IMR-90 (cell line): ENCODE data around the gene MAGEB10. TPM values are rescaled to one million over a fixed set of nuclear protein-coding genes. Genes with fewer than 3 reads are reported as not detected.

ENCODE experiments used
- ATAC-seq: fragments of 200-7000 bp; cut with Tn5 transposase; 2 replicates; pipeline ENCODE4 v1.9.1; 2020; ENCODE audit warnings: low read depth, mild to moderate bottlenecking, moderate library complexity
- BruUV-seq: library from RNA; stranded (reverse); fragments of 400-500 nt; replicated peaks from 2 replicates; lab custom pipeline; 2021; lab: Mats Ljungman, UMichigan
- CTCF ChIA-PET: fragments of 300-600 bp; formaldehyde crosslinking; extraction: SDS; loops from one replicate; lab custom pipeline; 2021; ENCODE audit warnings: antibody characterized with exemption; lab: Yijun Ruan, JAX
- POLR2A ChIA-PET: fragments of 300-600 bp; sonication (Branson Sonifier 250); formaldehyde crosslinking; loops from one replicate; lab custom pipeline; 2022; ENCODE audit warnings: antibody characterized with exemption; ENCODE audit not compliant: unreplicated experiment; lab: Charles Lee
- DNase-seq: peaks from one replicate; pipeline ENCODE4 v3.0.0; 2013
- H2AFZ ChIP-seq: replicated peaks from 2 replicates; pipeline ENCODE3; 2013; ENCODE audit warnings: low read length, mild to moderate bottlenecking; ENCODE audit not compliant: poor library complexity
- H2AK5ac ChIP-seq: 2 replicates; pipeline ENCODE4 v1.6.1; 2013; ENCODE audit warnings: low read depth, low read length, inconsistent platforms
- H2AK9ac ChIP-seq: replicated peaks from 2 replicates; pipeline ENCODE3; 2013; ENCODE audit warnings: mild to moderate bottlenecking, low read depth, low read length, moderate library complexity; ENCODE audit not compliant: poor library complexity
- H2BK120ac ChIP-seq: 2 replicates; pipeline ENCODE4 v1.6.1; 2013; ENCODE audit warnings: low read depth, low read length, inconsistent platforms
- H2BK15ac ChIP-seq: 3 replicates; pipeline ENCODE4 v1.6.1; 2013; ENCODE audit warnings: low read depth, low read length, inconsistent platforms
- H2BK20ac ChIP-seq: 2 replicates; pipeline ENCODE4 v1.6.1; 2013; ENCODE audit warnings: low read depth, mild to moderate bottlenecking, inconsistent platforms, low read length, moderate library complexity
- H2BK5ac ChIP-seq: 2 replicates; pipeline ENCODE4 v1.6.1; 2013; ENCODE audit warnings: mild to moderate bottlenecking, low read depth, low read length, inconsistent platforms; ENCODE audit not compliant: poor library complexity, severe bottlenecking
- H3K14ac ChIP-seq: replicated peaks from 2 replicates; pipeline ENCODE4 v1.6.1; 2013; ENCODE audit warnings: low read depth, low read length, inconsistent platforms
- H3K18ac ChIP-seq: 2 replicates; pipeline ENCODE4 v1.6.1; 2013; ENCODE audit warnings: low read depth, low read length, control low read depth
- H3K23ac ChIP-seq: 2 replicates; pipeline ENCODE4 v1.6.1; 2013; ENCODE audit warnings: low read depth, low read length, inconsistent platforms
- H3K27ac ChIP-seq: 2 replicates; pipeline ENCODE4 v1.5.1; 2013; ENCODE audit warnings: mild to moderate bottlenecking, control low read depth, low read length; ENCODE audit not compliant: insufficient read depth
- H3K27me3 ChIP-seq: 2 replicates; pipeline ENCODE4 v1.6.1; 2013; ENCODE audit warnings: low read length; ENCODE audit not compliant: control insufficient read depth, insufficient read depth
- H3K36me3 ChIP-seq: 2 replicates; pipeline ENCODE4 v1.6.1; 2013; ENCODE audit warnings: low read length, mixed read lengths; ENCODE audit not compliant: control insufficient read depth, insufficient read depth
- H3K4ac ChIP-seq: 2 replicates; pipeline ENCODE4 v1.6.1; 2013; ENCODE audit warnings: low read depth, low read length, inconsistent platforms
- H3K4me1 ChIP-seq: 2 replicates; pipeline ENCODE4 v1.6.1; 2013; ENCODE audit warnings: low read length, mixed read lengths; ENCODE audit not compliant: control insufficient read depth, insufficient read depth
- H3K4me2 ChIP-seq: 2 replicates; pipeline ENCODE4 v1.6.1; 2013; ENCODE audit warnings: low read depth, mild to moderate bottlenecking, control low read depth, low read length, moderate library complexity
- H3K4me3 ChIP-seq: 2 replicates; pipeline ENCODE4 v1.5.1; 2013; ENCODE audit warnings: low read depth, mild to moderate bottlenecking, control low read depth, low read length, moderate library complexity; ENCODE audit not compliant: insufficient read depth
- H3K56ac ChIP-seq: 2 replicates; pipeline ENCODE4 v1.6.1; 2013; ENCODE audit warnings: low read length, inconsistent platforms; ENCODE audit not compliant: insufficient read depth; ENCODE audit errors: extremely low read depth
- H3K79me1 ChIP-seq, 2 experiments: 2 replicates each; pipeline ENCODE4 v1.6.1; 2013; ENCODE audit warnings: low read length in 2 of 2, inconsistent platforms in 1 of 2, low read depth in 1 of 2
- H3K9ac ChIP-seq: 2 replicates; pipeline ENCODE4 v1.6.1; 2013; ENCODE audit warnings: low read depth, low read length, control low read depth
- H3K9me1 ChIP-seq: 2 replicates; pipeline ENCODE4 v1.6.1; 2013; ENCODE audit warnings: low read length, inconsistent platforms; ENCODE audit not compliant: insufficient read depth
- H3K9me3 ChIP-seq: 2 replicates; pipeline ENCODE4 v1.6.1; 2013; ENCODE audit warnings: low read length; ENCODE audit not compliant: control insufficient read depth, insufficient read depth
- H4K20me1 ChIP-seq: 2 replicates; pipeline ENCODE4 v1.6.1; 2013; ENCODE audit warnings: low read length, inconsistent platforms; ENCODE audit not compliant: insufficient read depth
- H4K5ac ChIP-seq: 2 replicates; pipeline ENCODE4 v1.6.1; 2013; ENCODE audit warnings: mild to moderate bottlenecking, low read depth, low read length, control low read depth
- H4K8ac ChIP-seq, 2 experiments: 2 replicates each; pipeline ENCODE4 v1.6.1; 2013; ENCODE audit warnings: low read depth in 2 of 2, low read length in 2 of 2, control low read depth in 1 of 2, inconsistent platforms in 1 of 2
- H4K91ac ChIP-seq: 2 replicates; pipeline ENCODE4 v1.6.1; 2013; ENCODE audit warnings: low read depth, low read length, inconsistent platforms; ENCODE audit not compliant: insufficient read depth
- NFE2L2 ChIP-seq: fragments of 150-350 bp; IDR thresholded peaks from 2 replicates; pipeline ENCODE4 v1.6.1; 2016; ENCODE audit warnings: low read depth, mild to moderate bottlenecking, low read length
- WGBS, 2 experiments: methylation state at CpG; one replicate each; pipeline versions ENCODE4 v1.1.5 to v1.1.7; 2013; ENCODE audit warnings: missing lambda C conversion rate in 2 of 2; ENCODE audit not compliant: insufficient read length in 1 of 2; ENCODE audit errors: extremely low coverage in 2 of 2; 5-methylcytosine and 5-hydroxymethylcytosine counted together
- dilution Hi-C: fragments of 300-500 bp; cut with HindIII; formaldehyde crosslinking; loops from one replicate; pipeline ENCODE4 v1.14.3; 2018; ENCODE audit warnings: low sequenced_read_pairs; ENCODE audit not compliant: unreplicated experiment
- in situ Hi-C: fragments of 300-500 bp; cut with MboI; formaldehyde crosslinking; loops from 3 replicates; pipeline ENCODE4 v1.14.3; 2019; ENCODE audit warnings: low sequenced_read_pairs, inconsistent platforms, mixed read lengths
- intact Hi-C: fragments of 100-400 bp; cut with micrococcal nuclease; formaldehyde crosslinking; loops from 2 replicates; pipeline ENCODE4 v1.10.0; 2022
- polyA plus RNA-seq, 3 experiments: library from polyadenylated mRNA; depleted of rRNA; stranded (reverse); fragments of >200 nt; gene quantifications; 2 replicates each; pipeline ENCODE4 v1.2.3, GENCODE V29; 2012; ENCODE audit warnings: low replicate concordance in 1 of 3
- total RNA-seq: library from RNA; depleted of rRNA; stranded (reverse); fragments of >200 nt; gene quantifications from 2 replicates; pipeline ENCODE4 v1.2.3, GENCODE V29; 2012; rRNA removed

The MAGEB10 gene
- total and polyA plus RNA-seq, 2 of the 4 experiments (the other 2 are of a cell fraction): not detected

- no peak overlapping the region for H3K27ac ChIP-seq
- BruUV-seq: no TSS peak
- H2AFZ ChIP-seq: peak overlapping the region; percentile 43
- H2BK15ac ChIP-seq: no peak overlapping the region
- H3K27me3 ChIP-seq: no peaks in the 10 kb centered on the region
- no peak overlapping the region for H4K8ac ChIP-seq
- H3K79me1 ChIP-seq: no peaks in the 10 kb centered on the region
- WGBS, 2 experiments: 44% methylated on average over 17 of the region's 35 CpGs; no CpG with 5 or more reads in 1 of the 2 experiments
- no peak overlapping the region for H3K18ac ChIP-seq
- no peaks in the 10 kb centered on the region for H3K9me3 ChIP-seq
- no peak overlapping the region for H3K14ac ChIP-seq
- DNase-seq: no peak
- ChIA-PET CTCF (no interaction called here), POLR2A (no interaction called here)
- no peak overlapping the region for H3K4me2 ChIP-seq
- dilution Hi-C loops (no loop called here), in situ Hi-C loops (no loop called here), intact Hi-C loops (no loop called here)
- H3K4me1 ChIP-seq: no peaks in the 10 kb centered on the region
- no peak overlapping the region for H3K56ac ChIP-seq
- H3K9ac ChIP-seq: no peak overlapping the region
- H3K23ac ChIP-seq: no peak overlapping the region
- H2BK20ac ChIP-seq: no peak overlapping the region
- no peak overlapping the region for H3K4me3 ChIP-seq
- no peak for ATAC-seq
- no peak for TF ChIP-seq NFE2L2
- no peak overlapping the region for H2AK5ac ChIP-seq
- no peak overlapping the region for H4K91ac ChIP-seq
- H4K5ac ChIP-seq: no peak overlapping the region
- H2BK5ac ChIP-seq: no peak overlapping the region
- no peaks in the 10 kb centered on the region for H4K20me1 ChIP-seq
- H2BK120ac ChIP-seq: no peak overlapping the region
- no peaks in the 10 kb centered on the region for H3K9me1 ChIP-seq
- no peaks in the 10 kb centered on the region for H3K36me3 ChIP-seq
- no peak overlapping the region for H2AK9ac ChIP-seq
- no peak overlapping the region for H3K4ac ChIP-seq
Observed at GRCh38 chrX:27863809-27864208, 56.0 kb downstream of the MAGEB10 start.

Other genes starting within 250 kb of the MAGEB10 start
- not detected in 2 replicates for gene DCAF8L2, start 217.6 kb upstream of the MAGEB10 start, total RNA-seq
- not detected in 2 replicates for gene DCAF8L2, start 217.6 kb upstream of the MAGEB10 start, polyA plus RNA-seq (2012; rRNA removed)
- gene DCAF8L1, start 173.5 kb downstream of the MAGEB10 start, total RNA-seq: not detected in 2 replicates
- gene DCAF8L1, start 173.5 kb downstream of the MAGEB10 start, polyA plus RNA-seq (2012; rRNA removed): not detected in 2 replicates